HG02981 (cell line): ENCODE measurements around the gene DIS3L2.

ENCODE experiments used
- ATAC-seq: cut with Tn5 transposase; IDR thresholded peaks from one replicate; pipeline ENCODE4 v1.9.1; 2021; ENCODE audit warnings: mild to moderate bottlenecking, moderate library complexity; ENCODE audit not compliant: unreplicated experiment

DIS3L2 gene

DNA sequence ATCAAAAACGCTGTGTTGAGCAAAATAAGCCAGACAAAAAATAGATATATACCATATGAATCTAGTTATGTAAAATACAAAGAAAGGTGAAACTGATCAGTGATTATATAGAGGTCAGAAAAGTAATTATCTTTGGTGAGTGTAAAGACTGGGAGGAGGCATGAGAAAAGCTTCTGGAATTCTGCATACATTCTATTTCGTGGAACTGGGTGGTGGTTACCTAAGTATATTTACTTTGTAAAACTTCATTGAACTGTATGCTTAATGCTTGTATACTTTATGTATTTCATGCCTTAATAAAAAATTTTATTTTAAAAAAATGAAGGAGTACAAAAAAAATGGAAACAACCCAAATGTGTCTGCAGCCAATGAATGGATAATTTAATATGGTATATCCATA, 263.9 kb downstream of the DIS3L2 start:
- no peak for ATAC-seq

DNA sequence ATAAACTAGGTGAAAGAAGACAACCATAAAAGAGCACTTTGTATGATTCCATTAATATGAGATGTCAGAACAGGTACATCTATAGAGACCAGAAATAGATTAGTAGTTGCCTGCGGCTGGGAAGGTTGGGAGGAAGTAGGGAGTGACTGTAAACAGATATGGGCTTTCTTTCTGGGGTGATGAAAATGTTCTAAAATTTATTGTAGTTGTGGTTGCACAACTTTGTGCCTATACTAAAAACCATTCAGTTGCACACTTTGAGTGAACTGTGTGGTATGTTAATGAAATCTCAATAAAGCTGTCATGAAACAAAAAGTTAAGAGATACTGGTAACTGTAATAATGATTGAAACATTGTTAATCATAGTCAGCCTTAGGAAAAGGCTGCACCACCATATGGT, 264.4 kb downstream of the DIS3L2 start:
- ATAC-seq: no peak

GRCh38 chr2:232228332-232228731, 266.8 kb downstream of the DIS3L2 start:
- ATAC-seq: no peak

- no peak for ATAC-seq
Measured at GRCh38 chr2:232228971-232229894, 267.7 kb downstream of the DIS3L2 start.

DNA sequence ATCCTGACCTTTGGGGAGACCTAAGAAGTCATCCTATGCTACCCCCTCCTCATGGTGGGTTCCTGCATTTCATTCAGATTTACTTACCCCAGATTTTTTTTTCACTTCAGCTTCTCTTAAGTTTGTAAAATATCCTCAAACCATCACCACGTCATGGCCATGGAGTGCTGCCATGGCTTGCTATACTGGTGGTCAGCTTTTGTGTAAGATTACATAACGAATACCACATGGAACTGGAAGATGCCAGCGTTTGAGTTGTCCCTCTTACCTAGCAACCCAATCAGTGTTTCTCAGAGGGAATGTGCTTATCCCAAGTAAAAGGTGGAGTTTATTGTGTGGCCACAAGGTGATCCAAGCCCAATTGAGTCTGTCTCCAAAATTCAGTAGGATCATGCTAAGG, 268.4 kb downstream of the DIS3L2 start:
- no peak for ATAC-seq

DNA sequence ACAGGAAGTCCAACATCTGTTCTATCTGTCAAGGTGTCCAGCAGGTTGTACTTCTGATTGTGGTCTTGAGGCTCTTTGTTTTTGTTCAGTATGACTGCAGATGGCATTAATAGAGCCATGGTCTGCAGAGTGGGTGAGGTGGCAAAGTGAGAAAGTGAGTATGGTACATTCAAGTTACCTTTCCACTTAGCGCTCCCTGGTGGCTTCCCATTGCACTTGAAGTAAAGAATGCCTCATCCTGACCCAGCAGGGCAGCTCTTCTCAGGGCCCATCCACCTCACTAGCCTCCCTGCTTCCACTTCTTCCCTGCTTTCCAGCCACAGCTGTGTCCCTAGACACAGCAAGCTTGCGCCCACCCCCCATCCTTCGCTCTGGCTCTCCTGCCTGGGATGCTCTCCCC, 269.0 kb downstream of the DIS3L2 start:
- no peak for ATAC-seq

GRCh38 chr2:232231554-232231953, 270.0 kb downstream of the DIS3L2 start:
- ATAC-seq: no peak

DNA sequence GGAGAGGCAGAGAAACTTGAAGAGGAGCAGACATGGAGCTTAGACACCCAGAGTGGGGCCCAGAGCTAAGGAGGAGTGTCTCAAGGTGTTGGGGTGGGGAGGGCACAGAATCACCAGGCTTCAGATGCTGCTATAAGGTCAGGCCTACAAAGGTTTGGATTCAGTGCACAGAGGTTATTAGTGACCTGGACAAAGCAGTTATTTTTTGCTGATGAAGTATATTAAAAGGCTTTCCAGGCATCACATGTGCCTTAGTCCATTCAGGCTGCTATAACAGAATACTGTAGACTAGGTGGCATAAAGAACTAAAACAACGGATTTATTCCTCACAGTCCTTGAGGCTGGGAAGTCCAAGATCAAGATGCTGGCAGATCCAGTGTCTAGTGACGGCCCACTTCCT, 271.4 kb downstream of the DIS3L2 start:
- ATAC-seq: no peak

- no peak for ATAC-seq
Measured at GRCh38 chr2:232234922-232235615, 273.6 kb downstream of the DIS3L2 start.

GRCh38 chr2:232235716-232236115, 274.2 kb downstream of the DIS3L2 start:
- ATAC-seq: no peak

- peak; percentile 72 for ATAC-seq
Measured at GRCh38 chr2:232236200-232236599, 274.7 kb downstream of the DIS3L2 start.

DNA sequence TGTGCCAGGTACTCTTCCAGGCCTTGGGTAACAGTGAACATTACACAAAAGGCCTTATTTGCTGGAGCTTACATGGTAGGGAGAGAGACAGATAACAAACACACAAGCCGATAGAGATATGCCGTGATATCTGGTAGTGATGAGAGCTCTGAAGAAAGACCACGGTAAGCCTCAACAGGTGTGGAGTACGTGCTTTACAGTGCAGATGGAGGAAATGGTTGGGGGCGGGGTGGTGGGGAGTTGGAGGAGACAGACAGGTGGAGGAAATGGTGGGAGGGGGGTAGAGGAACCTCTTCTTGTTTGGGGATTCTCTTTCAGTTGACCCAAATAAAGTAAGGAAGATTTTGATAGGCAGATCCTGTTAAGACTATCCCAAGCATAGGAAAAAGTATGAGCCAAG, 276.0 kb downstream of the DIS3L2 start:
- ATAC-seq: no peak

GRCh38 chr2:232238108-232238507, 276.6 kb downstream of the DIS3L2 start:
- ATAC-seq: no peak

DNA sequence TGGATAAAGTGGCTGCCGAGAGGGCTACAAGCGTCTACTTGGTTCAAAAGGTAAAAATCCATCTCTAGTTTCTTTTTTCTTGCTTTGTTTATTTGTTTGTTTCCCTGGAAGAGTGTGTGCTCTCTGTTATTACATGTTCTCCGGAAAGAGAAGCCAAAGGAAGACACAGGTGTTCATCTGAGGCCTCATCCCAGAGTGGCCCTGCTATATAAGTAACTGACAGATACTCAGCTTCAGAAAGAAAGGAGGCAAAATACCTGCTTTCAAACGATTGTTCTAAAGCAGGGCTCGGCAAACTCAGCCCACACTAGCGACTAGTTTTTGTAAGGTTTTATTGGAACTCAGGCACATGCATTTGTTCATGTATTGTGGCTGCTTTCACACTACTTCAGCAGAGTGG, 277.1 kb downstream of the DIS3L2 start:
- no peak for ATAC-seq

- ATAC-seq: no peak
Measured at GRCh38 chr2:232239951-232240681, 278.6 kb downstream of the DIS3L2 start.

- ATAC-seq: no peak
Measured at GRCh38 chr2:232240906-232241305, 279.4 kb downstream of the DIS3L2 start.

GRCh38 chr2:232242316-232242715, 280.8 kb downstream of the DIS3L2 start:
- ATAC-seq: no peak

- ATAC-seq: no peak
Measured at GRCh38 chr2:232245111-232245510, 283.6 kb downstream of the DIS3L2 start.

DNA sequence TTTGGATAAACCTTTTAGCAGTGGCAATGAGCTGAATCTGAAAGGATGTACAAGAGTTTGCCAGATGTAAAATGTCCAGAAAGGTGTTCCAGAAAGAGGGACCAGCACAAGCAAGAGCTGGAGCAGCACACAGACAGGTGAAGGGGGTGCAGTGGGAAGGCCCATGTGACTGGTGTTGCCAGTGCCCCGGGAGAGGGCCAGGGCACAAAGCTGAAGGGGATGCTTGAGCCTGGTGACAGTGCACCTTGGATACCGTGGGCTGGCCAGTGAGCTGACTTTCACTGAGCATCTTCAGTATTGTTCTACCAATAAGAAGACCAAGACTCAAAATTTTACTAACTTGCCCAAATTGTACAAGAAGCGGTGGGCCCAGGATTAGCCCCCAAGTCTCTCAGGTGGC, 284.7 kb downstream of the DIS3L2 start:
- ATAC-seq: no peak

- ATAC-seq: no peak
Measured at GRCh38 chr2:232249096-232249495, 287.6 kb downstream of the DIS3L2 start.
